Common myeloid progenitor, CD34-positive (primary cell): ENCODE data around the gene BAZ2A.
"Not testable (repeated sequence)": the region's sequence is repeated elsewhere in the genome, so short reads cannot be mapped to it uniquely, and the experiment has no call there.

Experiments used
- CTCF ChIA-PET: fragments of 350-600 bp; sonication (Branson Sonifier 250); formaldehyde crosslinking; loops from one replicate; lab custom pipeline; 2021; ENCODE audit warnings: antibody characterized with exemption; lab: Charles Lee
- POLR2A ChIA-PET: fragments of 350-600 bp; sonication (Branson Sonifier 250); formaldehyde crosslinking; loops from one replicate; lab custom pipeline; 2021; ENCODE audit warnings: antibody characterized with exemption; lab: Charles Lee
- DNase-seq, 3 donors: peaks; one replicate each; pipeline versions ENCODE4 v3.0.0 to v3.0.0-alpha.2; 2013
- H3K27ac ChIP-seq, 2 experiments: 1 replicate in 1 of 2; 2 replicates in 1 of 2; pipeline ENCODE4 v1.7.0; 2013; ENCODE audit warnings: inconsistent platforms in 2 of 2, low read length in 2 of 2, mild to moderate bottlenecking in 2 of 2, low read depth in 1 of 2, moderate library complexity in 1 of 2; ENCODE audit not compliant: severe bottlenecking in 2 of 2, insufficient read depth in 1 of 2, poor library complexity in 1 of 2
- H3K27me3 ChIP-seq, 5 experiments: replicated peaks in 2 of 5; 1 replicate in 3 of 5; 2 replicates in 2 of 5; pipeline versions ENCODE4 v1.6.1 to v1.7.0; 2013; ENCODE audit warnings: low read length in 4 of 5, mild to moderate bottlenecking in 2 of 5, moderate library complexity in 2 of 5, inconsistent platforms in 1 of 5; ENCODE audit not compliant: insufficient read depth in 5 of 5, control insufficient read depth in 4 of 5
- H3K36me3 ChIP-seq, 4 experiments: 1 replicate in 2 of 4; 2 replicates in 2 of 4; pipeline versions ENCODE4 v1.6.1 to v1.7.0; 2013; ENCODE audit warnings: low read length in 3 of 4, control low read depth in 1 of 4, mild to moderate bottlenecking in 1 of 4; ENCODE audit not compliant: control insufficient read depth in 4 of 4, insufficient read depth in 4 of 4
- H3K4me1 ChIP-seq, 4 experiments: 1 replicate in 3 of 4; 2 replicates in 1 of 4; pipeline versions ENCODE4 v1.6.1 to v1.7.1; 2013; ENCODE audit warnings: low read length in 3 of 4, mild to moderate bottlenecking in 3 of 4, control low read depth in 1 of 4, inconsistent platforms in 1 of 4, moderate library complexity in 1 of 4; ENCODE audit not compliant: control insufficient read depth in 4 of 4, insufficient read depth in 4 of 4; ENCODE audit errors: control extremely low read depth in 1 of 4
- H3K4me3 ChIP-seq, 7 experiments: 1 replicate in 4 of 7; 2 replicates in 3 of 7; pipeline versions ENCODE4 v1.5.1 to v1.7.0; 2013; ENCODE audit warnings: mild to moderate bottlenecking in 7 of 7, low read length in 6 of 7, moderate library complexity in 6 of 7, inconsistent platforms in 2 of 7, low read depth in 2 of 7, control low read depth in 1 of 7; ENCODE audit not compliant: insufficient read depth in 4 of 7, control insufficient read depth in 1 of 7; ENCODE audit errors: extremely low read depth in 1 of 7
- H3K9me3 ChIP-seq, 5 experiments: 1 replicate in 4 of 5; 2 replicates in 1 of 5; pipeline versions ENCODE4 v1.6.1 to v1.7.1; 2013; ENCODE audit warnings: low read length in 4 of 5, mild to moderate bottlenecking in 2 of 5, inconsistent platforms in 1 of 5, low read depth in 1 of 5, moderate library complexity in 1 of 5; ENCODE audit not compliant: control insufficient read depth in 4 of 5, insufficient read depth in 2 of 5; ENCODE audit errors: control extremely low read depth in 1 of 5
- WGBS: methylation state at CpG from one replicate; pipeline ENCODE4 v1.1.5; 2013; ENCODE audit not compliant: insufficient coverage; 5-methylcytosine and 5-hydroxymethylcytosine counted together

BAZ2A gene

GRCh38 chr12:56648023-56648422, 17.9 kb upstream of the BAZ2A start:
- CTCF ChIA-PET, result interaction anchor here (1.0 to 1.1 kb wide), 2 partner anchors 11 kb away, joined by 3 to 4 read pairs; no protein-coding TSS in a partner anchor

GRCh38 chr12:56645717-56646446, 15.8 kb upstream of the BAZ2A start, which contains the start of gene ATP5F1B:
Gene ATP5F1B (minus strand): TSS chr12:56645984. CDS start chr12:56645963, 21 bp downstream.
- Histone ChIP-seq H3K27me3 (no peaks in the 10 kb centered on the region), H3K27ac (peak within 1 kb of the TSS; percentile 95 to 97), H3K4me1 (peaks cover 13 to 26% (median 22%) of the 10 kb centered on the region in 4 experiments), H3K36me3 (peaks cover 8 to 39% (median 22%) of the 10 kb centered on the region in 4 experiments), H3K4me3 (peak within 1 kb of the TSS; percentile 88 to 100 (median 97)), H3K9me3 (no peaks in the 10 kb centered on the region)
- CTCF ChIA-PET, result interaction anchor here (1.2 to 1.7 kb wide), 3 partner anchors 10 to 45 kb away, joined by 3 to 10 read pairs (median 3); no protein-coding TSS in a partner anchor
- POLR2A ChIA-PET, result interaction anchor here (1.1 to 2.4 kb wide), 4 partner anchors 9 to 17 kb away, joined by 3 to 10 read pairs (median 4); no protein-coding TSS in a partner anchor
- WGBS, result 0% methylated on average over 32 of the region's 39 CpGs
- DNase-seq, result peak; percentile 99 to 100 (median 100)

More at GRCh38 chr12:56648023-56648422, 17.9 kb upstream of the BAZ2A start:
- H3K27me3 ChIP-seq, H3K4me3 ChIP-seq, H3K27ac ChIP-seq, DNase-seq, H3K9me3 ChIP-seq: not testable (repeated sequence)
- Histone ChIP-seq H3K36me3 (peaks cover 5 to 20% (median 9%) of the 10 kb centered on the region in 4 experiments), H3K4me1 (peaks cover 13 to 26% (median 22%) of the 10 kb centered on the region in 4 experiments)
- 98% methylated on average over 8 of the region's 9 CpGs for WGBS
- POLR2A ChIA-PET, result interaction anchor here (0.6 kb wide), 1 partner anchor 215 kb away, joined by 4 read pairs; no protein-coding TSS in a partner anchor

- Histone ChIP-seq H3K36me3 (peaks cover 8 to 45% (median 25%) of the 10 kb centered on the region in 4 experiments), H3K4me3 (peak overlapping the region; percentile 88 to 100 (median 97)), H3K27me3 (no peaks in the 10 kb centered on the region), H3K4me1 (peaks cover 13 to 26% (median 22%) of the 10 kb centered on the region in 4 experiments), H3K27ac (peak overlapping the region; percentile 95 to 97), H3K9me3 (no peaks in the 10 kb centered on the region)
- POLR2A ChIA-PET, result interaction anchor here (1.1 to 2.4 kb wide), 4 partner anchors 8 to 17 kb away, joined by 3 to 10 read pairs (median 4); no protein-coding TSS in a partner anchor
- DNase-seq, result no peak
- CTCF ChIA-PET, result interaction anchor here (1.3 to 1.7 kb wide), 2 partner anchors 9 to 45 kb away, joined by 3 to 10 read pairs; no protein-coding TSS in a partner anchor
- 2% methylated on average over 24 of the region's 29 CpGs for WGBS
Measured at GRCh38 chr12:56645201-56645716, 15.1 kb upstream of the BAZ2A start.

GRCh38 chr12:56644654-56645053, 14.5 kb upstream of the BAZ2A start:
- peaks cover 13 to 50% (median 28%) of the 10 kb centered on the region in 4 experiments for H3K36me3 ChIP-seq
- DNase-seq, result no peak
- peak overlapping the region; percentile 95 to 97 for H3K27ac ChIP-seq
- H3K9me3 ChIP-seq, result no peaks in the 10 kb centered on the region
- peak overlapping the region in 6 of 7 experiments; percentile 88 to 100 (median 96) for H3K4me3 ChIP-seq
- WGBS, result 66% methylated on average over 4 of the region's 4 CpGs
- CTCF ChIA-PET, result interaction anchor here (1.3 to 1.7 kb wide), 2 partner anchors 8 to 44 kb away, joined by 3 to 10 read pairs; no protein-coding TSS in a partner anchor
- POLR2A ChIA-PET, result interaction anchor here (1.1 to 2.4 kb wide), 2 partner anchors 8 to 10 kb away, joined by 4 to 10 read pairs; no protein-coding TSS in a partner anchor
- no peaks in the 10 kb centered on the region for H3K27me3 ChIP-seq
- H3K4me1 ChIP-seq, result peaks cover 13 to 26% (median 22%) of the 10 kb centered on the region in 4 experiments

- DNase-seq, result no peak
- Histone ChIP-seq H3K36me3 (peaks cover 27 to 74% (median 46%) of the 10 kb centered on the region in 4 experiments), H3K4me1 (peaks cover 14 to 41% (median 27%) of the 10 kb centered on the region in 4 experiments), H3K9me3 (no peaks in the 10 kb centered on the region), H3K4me3 (no peak overlapping the region), H3K27me3 (no peaks in the 10 kb centered on the region), H3K27ac (no peak overlapping the region)
- ChIA-PET CTCF (no interaction called here), POLR2A (no interaction called here)
- WGBS, result 100% methylated on average over 1 of the region's 6 CpGs
Measured at GRCh38 chr12:56641219-56641618, 11.1 kb upstream of the BAZ2A start.

GRCh38 chr12:56637621-56638020, 7.5 kb upstream of the BAZ2A start:
- no CpG with 5 or more reads among the region's 2 CpGs for WGBS
- ChIA-PET CTCF (interaction anchor here (1.5 to 3.4 kb wide), 3 partner anchors 9 to 47 kb away, joined by 3 to 20 read pairs (median 9); no protein-coding TSS in a partner anchor), POLR2A (no interaction called here)
- Histone ChIP-seq H3K36me3 (peaks cover 19 to 50% (median 34%) of the 10 kb centered on the region in 4 experiments), H3K27me3 (no peaks in the 10 kb centered on the region), H3K9me3 (no peaks in the 10 kb centered on the region), H3K27ac (peak overlapping the region; percentile 13 to 55), H3K4me1 (peaks cover 9 to 54% (median 41%) of the 10 kb centered on the region in 4 experiments), H3K4me3 (no peak overlapping the region)
- no peak for DNase-seq
